Liver (tissue), 9 donors: ENCODE data around the gene BPTF. TPM values are rescaled to one million over a fixed set of nuclear protein-coding genes. Genes with fewer than 3 reads are reported as not detected.

Experiments
- DNase-seq: peaks from one replicate; pipeline ENCODE4 v3.0.0-alpha.2; 2017; ENCODE audit warnings: low spot score
- H3K27ac ChIP-seq, 2 donors: one replicate each; pipeline ENCODE4 v1.7.0; 2013; ENCODE audit warnings: inconsistent platforms in 2 of 2, low read length in 2 of 2, control low read depth in 1 of 2, low read depth in 1 of 2, mild to moderate bottlenecking in 1 of 2
- H3K27me3 ChIP-seq, 4 donors: one replicate each; pipeline versions ENCODE4 v1.6.1 to v1.7.0; 2013; ENCODE audit warnings: low read length in 3 of 4, inconsistent platforms in 1 of 4, mild to moderate bottlenecking in 1 of 4, moderate library complexity in 1 of 4; ENCODE audit not compliant: control insufficient read depth in 4 of 4, insufficient read depth in 4 of 4
- H3K36me3 ChIP-seq, 4 donors: one replicate each; pipeline versions ENCODE4 v1.6.1 to v1.7.0; 2013; ENCODE audit warnings: low read length in 3 of 4, mild to moderate bottlenecking in 3 of 4, low read depth in 1 of 4, moderate library complexity in 1 of 4; ENCODE audit not compliant: control insufficient read depth in 4 of 4, insufficient read depth in 3 of 4
- H3K4me1 ChIP-seq, 4 donors: one replicate each; pipeline versions ENCODE4 v1.6.1 to v1.7.0; 2013; ENCODE audit warnings: low read length in 3 of 4, mild to moderate bottlenecking in 3 of 4, moderate library complexity in 1 of 4; ENCODE audit not compliant: control insufficient read depth in 4 of 4, insufficient read depth in 4 of 4
- H3K4me3 ChIP-seq, 3 donors: one replicate each; pipeline versions ENCODE4 v1.6.1 to v1.7.0; 2013; ENCODE audit warnings: low read length in 3 of 3, control low read depth in 1 of 3, low read depth in 1 of 3, mild to moderate bottlenecking in 1 of 3
- H3K9ac ChIP-seq, 2 donors: one replicate each; pipeline ENCODE4 v1.7.0; 2013; ENCODE audit warnings: low read length in 2 of 2, mild to moderate bottlenecking in 2 of 2, moderate library complexity in 2 of 2, control low read depth in 1 of 2, low read depth in 1 of 2
- H3K9me3 ChIP-seq, 4 donors: one replicate each; pipeline versions ENCODE4 v1.6.1 to v1.7.0; 2013; ENCODE audit warnings: low read length in 3 of 4; ENCODE audit not compliant: control insufficient read depth in 4 of 4
- CTCF ChIP-seq: fragments of 150-350 bp; IDR thresholded peaks from 2 replicates; pipeline ENCODE4 v1.5.1; 2017; ENCODE audit warnings: improper control_type of control experiment, low read depth, low read length; ENCODE audit not compliant: missing input control
- FOXA1 ChIP-seq: IDR thresholded peaks from 2 replicates; pipeline ENCODE4 v1.6.1; 2016; ENCODE audit warnings: antibody characterized with exemption
- GABPA ChIP-seq, 2 donors: IDR thresholded peaks in 1 of 2; conservative IDR thresholded peaks in 1 of 2; 2 replicates each; pipeline ENCODE4 v1.6.1; 2016; ENCODE audit warnings: antibody characterized with exemption in 2 of 2, mild to moderate bottlenecking in 1 of 2, moderate library complexity in 1 of 2
- HNF4A ChIP-seq, 2 donors: conservative IDR thresholded peaks; 2 replicates each; pipeline ENCODE4 v1.6.1; 2016; ENCODE audit warnings: antibody characterized with exemption in 2 of 2, mild to moderate bottlenecking in 2 of 2
- HNF4G ChIP-seq: IDR thresholded peaks from 2 replicates; pipeline ENCODE4 v1.6.1; 2016; ENCODE audit warnings: antibody characterized with exemption
- JUND ChIP-seq, 2 donors: IDR thresholded peaks; 2 replicates each; pipeline ENCODE4 v1.6.1; 2016; ENCODE audit warnings: antibody characterized with exemption in 2 of 2
- MAX ChIP-seq: IDR thresholded peaks from 2 replicates; pipeline ENCODE4 v1.6.1; 2016; ENCODE audit warnings: antibody characterized with exemption
- RAD21 ChIP-seq, 2 donors: IDR thresholded peaks; 2 replicates each; pipeline ENCODE4 v1.6.1; 2016; ENCODE audit warnings: antibody characterized with exemption in 2 of 2, mild to moderate bottlenecking in 2 of 2
- REST ChIP-seq: IDR thresholded peaks from 2 replicates; pipeline ENCODE4 v1.6.1; 2016; ENCODE audit warnings: antibody characterized with exemption, mild to moderate bottlenecking
- RXRA ChIP-seq, 2 donors: IDR thresholded peaks; 2 replicates each; pipeline ENCODE4 v1.6.1; 2017 to 2018; ENCODE audit warnings: antibody characterized with exemption in 2 of 2, mild to moderate bottlenecking in 1 of 2
- SP1 ChIP-seq: IDR thresholded peaks from 2 replicates; pipeline ENCODE4 v1.6.1; 2018; ENCODE audit warnings: antibody characterized with exemption, mild to moderate bottlenecking
- YY1 ChIP-seq: IDR thresholded peaks from 2 replicates; pipeline ENCODE4 v1.6.1; 2016; ENCODE audit warnings: antibody characterized with exemption, mild to moderate bottlenecking
- WGBS: extraction: QIAGEN DNeasy Blood & Tissue Kit; methylation state at CpG from one replicate; pipeline ENCODE4 v1.1.7; 2013; 5-methylcytosine and 5-hydroxymethylcytosine counted together
- polyA plus RNA-seq, 2 donors: library from polyadenylated mRNA; stranded (reverse) in 1 of 2; unstranded in 1 of 2; fragments of 200-250 nt in 1 of 2; fragments of >200 nt in 1 of 2; fragmentation: Nextera tagmentation in 1 of 2; extraction: Ambion mirVana in 1 of 2; gene quantifications; one replicate each; pipeline versions ENCODE4 v1.2.1 to v1.2.3, GENCODE V29; 2013 to 2015
- total RNA-seq, 2 donors: library from RNA; depleted of rRNA; stranded (reverse); fragments of >200 nt; gene quantifications; one replicate each; pipeline ENCODE4 v1.2.3, GENCODE V29; 2014
- TF ChIP-seq, protein P1 (sequence below): IDR thresholded peaks from 2 replicates; pipeline ENCODE4 v1.6.1; 2016; ENCODE audit warnings: antibody characterized with exemption
- TF ChIP-seq, protein P2 (sequence below): IDR thresholded peaks from 2 replicates; pipeline ENCODE4 v1.6.1; 2016; ENCODE audit warnings: antibody characterized with exemption
- donor health status: healthy.
- donor health status: healthy.
- donor health status: healthy.
- donor health status: healthy.
- donor health status: healthy.

The BPTF gene
- total and polyA plus RNA-seq, 4 donors, result 8.1 to 51.7 (median 29.5) TPM

DNA sequence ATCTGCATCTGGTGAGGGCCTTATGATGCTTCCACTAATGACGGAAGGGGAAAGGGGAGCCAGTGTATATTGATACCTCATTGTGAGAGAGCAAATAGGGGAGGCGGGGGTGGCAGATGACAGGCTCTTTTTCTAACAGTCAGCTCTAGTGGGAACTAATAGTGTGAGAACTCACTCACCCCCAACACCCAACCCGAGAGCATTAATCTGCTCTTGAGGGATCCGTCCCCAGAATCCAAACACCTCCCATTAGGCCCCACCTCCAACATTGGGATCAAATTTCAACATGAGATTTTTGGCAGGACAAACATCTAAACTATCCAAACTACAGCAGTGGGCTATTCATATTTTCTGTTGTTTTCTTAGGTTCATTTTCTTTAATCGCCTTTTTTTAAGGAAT lies 54.4 kb downstream of the BPTF start (continued):
- TF ChIP-seq RXRA (IDR thresholded peaks at IDR 0.05), result no peak
- no peak for TF ChIP-seq JUND (IDR thresholded peaks at IDR 0.05)
- TF ChIP-seq YY1, result no peak
- TF ChIP-seq, protein P1, sequence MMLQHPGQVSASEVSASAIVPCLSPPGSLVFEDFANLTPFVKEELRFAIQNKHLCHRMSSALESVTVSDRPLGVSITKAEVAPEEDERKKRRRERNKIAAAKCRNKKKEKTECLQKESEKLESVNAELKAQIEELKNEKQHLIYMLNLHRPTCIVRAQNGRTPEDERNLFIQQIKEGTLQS, result no peak
- TF ChIP-seq HNF4G, result no peak
- TF ChIP-seq RAD21 (IDR thresholded peaks at IDR 0.05), result no peak

- TF ChIP-seq RXRA (IDR thresholded peaks at IDR 0.05) (peak in 1 of 2 donors; percentile 5), HNF4A (conservative IDR thresholded peaks at IDR 0.05) (peak; percentile 13 to 28)
- TF ChIP-seq, protein P1, result no peak
- 29% methylated on average over 1 of the region's 1 CpG for WGBS
Measured at GRCh38 chr17:67881083-67881482, 55.8 kb downstream of the BPTF start.

GRCh38 chr17:67884741-67885140 lies 59.4 kb downstream of the BPTF start:
- Histone ChIP-seq H3K36me3 (peaks cover 1 to 11% (median 7%) of the 10 kb centered on the region in 4 donors), H3K27ac (no peak overlapping the region)
- WGBS, result 23% methylated on average over 1 of the region's 1 CpG

More at GRCh38 chr17:67881083-67881482, 55.8 kb downstream of the BPTF start:
- peak overlapping the region; percentile 12 to 31 for H3K27ac ChIP-seq
- H3K27me3 ChIP-seq, result no peaks in the 10 kb centered on the region
- H3K9ac ChIP-seq, result no peak overlapping the region
- H3K4me3 ChIP-seq, result no peak overlapping the region
- H3K4me1 ChIP-seq, result peaks cover 0 to 14% (median 4%) of the 10 kb centered on the region in 4 donors
- no peak for DNase-seq
- peaks cover 1 to 10% (median 6%) of the 10 kb centered on the region in 4 donors for H3K36me3 ChIP-seq
- no peaks in the 10 kb centered on the region for H3K9me3 ChIP-seq

More at GRCh38 chr17:67884741-67885140, 59.4 kb downstream of the BPTF start:
- no peak overlapping the region for H3K4me3 ChIP-seq
- no peak overlapping the region for H3K9ac ChIP-seq
- no peaks in the 10 kb centered on the region for H3K9me3 ChIP-seq
- no peak for DNase-seq
- TF ChIP-seq REST, result no peak
- TF ChIP-seq SP1, result no peak
- no peak for TF ChIP-seq GABPA (IDR thresholded peaks at IDR 0.05 in 1 of 2, conservative IDR thresholded peaks at IDR 0.05 in 1 of 2)
- TF ChIP-seq CTCF, result no peak
- TF ChIP-seq, protein P2, sequence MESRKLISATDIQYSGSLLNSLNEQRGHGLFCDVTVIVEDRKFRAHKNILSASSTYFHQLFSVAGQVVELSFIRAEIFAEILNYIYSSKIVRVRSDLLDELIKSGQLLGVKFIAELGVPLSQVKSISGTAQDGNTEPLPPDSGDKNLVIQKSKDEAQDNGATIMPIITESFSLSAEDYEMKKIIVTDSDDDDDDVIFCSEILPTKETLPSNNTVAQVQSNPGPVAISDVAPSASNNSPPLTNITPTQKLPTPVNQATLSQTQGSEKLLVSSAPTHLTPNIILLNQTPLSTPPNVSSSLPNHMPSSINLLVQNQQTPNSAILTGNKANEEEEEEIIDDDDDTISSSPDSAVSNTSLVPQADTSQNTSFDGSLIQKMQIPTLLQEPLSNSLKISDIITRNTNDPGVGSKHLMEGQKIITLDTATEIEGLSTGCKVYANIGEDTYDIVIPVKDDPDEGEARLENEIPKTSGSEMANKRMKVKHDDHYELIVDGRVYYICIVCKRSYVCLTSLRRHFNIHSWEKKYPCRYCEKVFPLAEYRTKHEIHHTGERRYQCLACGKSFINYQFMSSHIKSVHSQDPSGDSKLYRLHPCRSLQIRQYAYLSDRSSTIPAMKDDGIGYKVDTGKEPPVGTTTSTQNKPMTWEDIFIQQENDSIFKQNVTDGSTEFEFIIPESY, result no peak
- TF ChIP-seq FOXA1, result no peak
- TF ChIP-seq MAX, result no peak
- TF ChIP-seq JUND (IDR thresholded peaks at IDR 0.05), result no peak
- no peaks in the 10 kb centered on the region for H3K27me3 ChIP-seq
- peaks cover 0 to 11% (median 4%) of the 10 kb centered on the region in 4 donors for H3K4me1 ChIP-seq
